Activated naive CD4-positive, alpha-beta T cell treated with anti-CD3 and anti-CD28 coated beads, Interleukin-2, amount 50 U/mL, for 72 hours (primary cell): ENCODE measurements around the gene TWF2. TPM values are rescaled to one million over a fixed set of nuclear protein-coding genes. Genes with fewer than 3 reads are reported as not detected.

Source experiments
- ATAC-seq, 2 donors: fragments of 150-1000 bp; cut with Tn5 transposase; 2 replicates each; pipeline ENCODE4 v1.10.0; 2021; ENCODE audit warnings: mild to moderate bottlenecking in 2 of 2, moderate library complexity in 2 of 2
- DNase-seq, 2 donors: peaks; one replicate each; pipeline ENCODE4 v3.0.0; 2021 to 2022; ENCODE audit warnings: low spot score in 2 of 2
- H3K27ac Mint-ChIP-seq, 2 donors: one replicate each; pipeline ENCODE4 v1.8.0; 2022; ENCODE audit warnings: mild to moderate bottlenecking in 2 of 2, mixed read lengths in 2 of 2
- H3K36me3 Mint-ChIP-seq, 2 donors: one replicate each; pipeline ENCODE4 v1.8.0; 2022; ENCODE audit warnings: mixed read lengths in 2 of 2
- H3K9me3 Mint-ChIP-seq, 2 donors: one replicate each; pipeline ENCODE4 v1.8.0; 2022; ENCODE audit warnings: mixed read lengths in 2 of 2
- total RNA-seq, 2 donors: library from RNA; stranded (reverse); gene quantifications; one replicate each; pipeline ENCODE4 v1.2.3, GENCODE V29; 2022

Gene TWF2
- total RNA-seq, 2 donors from 2014 or later = 75.8 to 139 TPM

DNA sequence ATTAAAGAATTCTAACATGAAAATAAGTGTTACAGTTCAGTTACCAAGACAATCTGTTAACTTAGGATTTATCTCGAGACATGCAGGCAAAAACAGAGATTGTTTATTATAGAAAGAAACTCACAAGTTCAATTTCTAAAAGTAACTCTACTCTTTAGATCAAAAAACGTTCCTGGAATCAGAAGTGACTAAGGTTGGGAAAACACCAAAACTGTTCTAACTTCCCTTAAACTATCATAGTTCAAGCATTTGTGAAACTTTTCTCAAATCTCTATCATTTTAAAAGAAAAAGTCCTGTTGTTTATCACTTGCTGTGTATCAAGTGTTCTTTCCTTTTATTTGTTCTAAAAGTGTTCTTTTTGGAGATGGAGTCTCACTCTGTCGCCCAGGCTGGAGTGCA, 30.8 kb upstream of the TWF2 start:
- Mint-ChIP-seq H3K9me3 (no peaks in the 10 kb centered on the region), H3K27ac (peak overlapping the region; percentile 91 to 97), H3K36me3 (peaks cover 31 to 82% of the 10 kb centered on the region in 2 donors)
- ATAC-seq = no peak
- DNase-seq = no peak

DNA sequence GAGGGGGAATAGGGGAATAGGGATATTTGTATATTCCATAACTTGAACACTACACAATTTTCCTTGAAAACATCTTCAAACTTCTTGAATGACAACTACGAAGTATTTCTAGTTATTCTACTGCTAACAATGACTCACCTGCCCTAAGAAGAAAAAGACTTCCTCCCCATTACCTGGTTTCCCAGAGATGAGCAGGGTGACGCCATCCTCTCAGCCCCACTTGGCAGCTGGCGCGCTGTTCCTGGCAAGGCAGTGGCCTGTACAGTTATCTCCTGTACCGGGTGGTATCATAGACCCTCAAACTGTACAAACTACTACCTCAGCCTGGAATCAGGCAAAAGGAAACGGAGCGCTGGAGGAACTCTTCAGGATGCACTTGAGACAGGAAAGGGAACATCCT, 29.1 kb upstream of the TWF2 start:
- no peaks in the 10 kb centered on the region for H3K9me3 Mint-ChIP-seq
- DNase-seq (peak in 1 of 2 donors; percentile 59), ATAC-seq (peak; percentile 80 to 83)
- H3K27ac Mint-ChIP-seq = peak overlapping the region; percentile 95 to 97
- H3K36me3 Mint-ChIP-seq = peaks cover 35 to 82% of the 10 kb centered on the region in 2 donors

DNA sequence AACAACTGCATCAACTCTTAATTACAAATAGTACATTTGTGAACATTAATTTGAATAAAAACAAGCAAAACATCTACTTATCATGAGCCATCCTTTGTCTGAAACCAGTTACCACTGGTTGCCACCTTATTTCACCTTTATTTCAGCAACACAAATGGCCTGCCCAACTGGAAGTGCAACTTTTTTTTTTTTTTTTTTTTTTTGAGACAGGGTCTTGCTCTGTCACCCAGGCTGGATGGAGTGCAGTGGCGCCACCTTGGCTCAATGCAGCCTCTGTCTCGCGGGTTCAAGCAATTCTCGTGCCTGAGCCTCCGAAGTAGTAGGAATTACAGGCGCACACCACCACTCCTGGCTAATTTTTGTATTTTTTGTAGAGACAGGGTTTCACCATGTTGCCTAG, 26.4 kb upstream of the TWF2 start:
- Mint-ChIP-seq H3K36me3 (peaks cover 39 to 84% of the 10 kb centered on the region in 2 donors), H3K27ac (peak overlapping the region in 1 of 2 donors; percentile 61), H3K9me3 (no peaks in the 10 kb centered on the region)
- ATAC-seq (no peak), DNase-seq (no peak)

DNA sequence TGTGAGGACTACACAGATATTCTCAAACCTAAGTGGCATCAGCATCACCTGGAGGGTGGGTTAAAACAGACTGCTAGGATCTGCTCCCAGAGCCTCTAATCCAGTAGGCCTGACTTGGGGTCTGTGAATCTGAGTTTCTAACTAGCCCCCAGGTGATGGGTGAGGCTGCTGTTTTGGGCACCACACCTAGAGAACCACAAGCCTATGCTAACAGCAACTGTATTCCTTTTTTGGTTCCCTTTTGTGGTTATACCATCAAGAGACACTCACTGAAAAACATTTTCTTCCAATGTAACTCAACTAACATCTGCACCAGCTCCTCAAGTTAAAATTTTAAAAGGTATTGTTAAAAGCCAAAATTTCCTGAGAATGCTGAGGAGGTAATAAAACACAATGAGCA, 23.5 kb upstream of the TWF2 start:
- DNase-seq (no peak), ATAC-seq (no peak)
- Mint-ChIP-seq H3K27ac (peak overlapping the region; percentile 68 to 79), H3K36me3 (peaks cover 48 to 92% of the 10 kb centered on the region in 2 donors), H3K9me3 (no peaks in the 10 kb centered on the region)

DNA sequence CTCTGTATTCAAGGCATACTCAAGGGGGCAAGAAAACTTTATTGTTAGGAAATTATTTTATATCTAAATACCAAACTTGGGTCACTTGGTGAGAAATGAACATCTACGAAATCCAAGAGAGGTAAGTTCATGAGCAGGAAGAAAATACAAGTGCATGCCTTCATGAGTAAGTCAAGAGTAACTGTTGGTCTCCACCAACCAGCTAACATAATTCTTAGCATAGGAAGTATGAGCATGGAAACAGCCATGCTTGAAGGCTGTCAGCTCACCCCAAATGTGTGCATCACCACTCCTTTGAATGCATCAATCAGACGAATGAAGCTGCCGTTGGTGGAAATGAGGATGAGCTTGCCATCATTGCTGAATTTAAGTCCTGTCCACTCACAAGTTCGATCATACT, 20.5 kb upstream of the TWF2 start:
- H3K27ac Mint-ChIP-seq = no peak overlapping the region
- DNase-seq (no peak), ATAC-seq (peak in 1 of 2 donors; percentile 13)
- no peaks in the 10 kb centered on the region for H3K9me3 Mint-ChIP-seq
- peaks cover 49 to 87% of the 10 kb centered on the region in 2 donors for H3K36me3 Mint-ChIP-seq

GRCh38 chr3:52259035-52259434, 20.1 kb upstream of the TWF2 start:
- no peaks in the 10 kb centered on the region for H3K9me3 Mint-ChIP-seq
- H3K36me3 Mint-ChIP-seq = peaks cover 45 to 83% of the 10 kb centered on the region in 2 donors
- ATAC-seq (peak in 1 of 2 donors; percentile 56), DNase-seq (no peak)
- peak overlapping the region in 1 of 2 donors; percentile 32 for H3K27ac Mint-ChIP-seq

GRCh38 chr3:52257911-52258310, 19.0 kb upstream of the TWF2 start:
- no peak for ATAC-seq
- peak overlapping the region; percentile 36 to 69 for H3K27ac Mint-ChIP-seq

GRCh38 chr3:52256622-52257021, 17.7 kb upstream of the TWF2 start:
- peaks cover 35 to 84% of the 10 kb centered on the region in 2 donors for H3K36me3 Mint-ChIP-seq

More at GRCh38 chr3:52257911-52258310, 19.0 kb upstream of the TWF2 start:
- Mint-ChIP-seq H3K9me3 (no peaks in the 10 kb centered on the region), H3K36me3 (peaks cover 38 to 81% of the 10 kb centered on the region in 2 donors)
- no peak for DNase-seq

DNA sequence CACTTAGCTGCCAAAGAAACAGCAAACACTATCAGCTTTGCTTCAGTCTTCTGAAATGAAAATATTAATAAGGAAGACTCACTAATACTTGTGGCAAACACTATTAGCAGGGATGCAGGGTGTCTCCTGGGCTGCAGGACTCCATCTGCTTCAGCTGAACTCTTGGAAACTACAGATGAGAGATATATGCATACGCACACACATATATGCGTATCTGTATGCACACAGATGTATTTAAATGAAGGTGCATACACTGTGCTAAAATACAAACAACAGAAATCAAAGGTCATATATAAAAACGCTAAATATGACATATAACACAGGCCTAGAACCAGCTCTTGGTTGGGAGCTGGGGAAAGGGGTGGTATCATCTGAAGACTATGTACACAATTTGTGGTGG, 17.2 kb upstream of the TWF2 start:
- ATAC-seq = no peak
- DNase-seq = no peak
- H3K9me3 Mint-ChIP-seq = no peaks in the 10 kb centered on the region
- H3K27ac Mint-ChIP-seq = no peak overlapping the region
- H3K36me3 Mint-ChIP-seq = peaks cover 35 to 79% of the 10 kb centered on the region in 2 donors

More at GRCh38 chr3:52256622-52257021, 17.7 kb upstream of the TWF2 start:
- H3K27ac Mint-ChIP-seq = peak overlapping the region; percentile 69 to 89
- DNase-seq = no peak
- no peak for ATAC-seq
- H3K9me3 Mint-ChIP-seq = no peaks in the 10 kb centered on the region

- H3K36me3 Mint-ChIP-seq = peaks cover 29 to 64% of the 10 kb centered on the region in 2 donors
- ATAC-seq (no peak), DNase-seq (no peak)
- H3K9me3 Mint-ChIP-seq = no peaks in the 10 kb centered on the region
- peak overlapping the region; percentile 91 to 99 for H3K27ac Mint-ChIP-seq
These were observed 15.7 kb upstream of the TWF2 start for GRCh38 chr3:52254608-52255007.

GRCh38 chr3:52253314-52254304, 14.7 kb upstream of the TWF2 start:
- peak; percentile 90 to 94 for ATAC-seq
- no peaks in the 10 kb centered on the region for H3K9me3 Mint-ChIP-seq
- peaks cover 22 to 59% of the 10 kb centered on the region in 2 donors for H3K36me3 Mint-ChIP-seq
- DNase-seq = peak; percentile 69 to 87
- H3K27ac Mint-ChIP-seq = peak overlapping the region; percentile 91 to 99

DNA sequence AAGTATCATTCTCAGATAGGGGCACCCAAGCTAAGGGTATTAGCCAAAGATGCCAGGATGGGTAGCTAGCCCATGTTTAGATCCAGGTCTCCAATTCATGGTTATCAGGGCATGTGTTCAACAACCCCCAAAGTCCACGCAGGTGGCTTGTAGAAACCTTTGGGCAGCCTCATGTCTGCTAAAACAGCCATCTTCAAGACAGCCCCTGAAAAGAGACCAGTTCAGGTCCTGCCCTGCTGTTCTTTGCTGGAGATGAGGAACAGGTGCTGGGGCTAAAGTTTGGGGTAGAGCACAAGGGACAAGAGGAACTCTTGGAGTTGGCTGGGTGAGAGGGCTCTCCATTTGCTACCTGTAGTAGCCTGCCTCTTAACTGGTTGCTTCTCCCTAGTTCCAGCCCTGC, 11.2 kb upstream of the TWF2 start:
- H3K9me3 Mint-ChIP-seq = no peaks in the 10 kb centered on the region
- peak overlapping the region; percentile 76 to 86 for H3K27ac Mint-ChIP-seq
- ATAC-seq = no peak
- H3K36me3 Mint-ChIP-seq = peaks cover 15 to 51% of the 10 kb centered on the region in 2 donors
- DNase-seq = no peak

DNA sequence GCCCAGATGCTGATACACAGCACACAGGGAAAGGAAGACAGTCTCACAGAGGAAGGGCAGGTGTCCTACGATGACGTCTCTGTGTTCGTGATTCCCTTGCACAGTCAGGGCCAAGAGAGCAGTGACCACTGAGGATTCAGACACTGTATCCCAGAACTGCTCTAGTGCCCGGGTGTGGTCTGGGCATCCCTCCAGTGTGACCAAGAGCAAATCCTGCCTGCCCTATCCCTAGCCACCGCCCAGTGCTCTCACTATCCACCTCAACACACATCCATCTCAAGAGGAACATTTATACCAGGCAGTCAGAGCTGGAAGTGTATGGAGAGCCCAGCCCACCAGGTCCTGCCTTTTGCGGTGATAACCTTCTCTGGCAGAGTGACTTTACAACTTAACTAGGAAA, 10.7 kb upstream of the TWF2 start:
- ATAC-seq (no peak), DNase-seq (no peak)
- H3K36me3 Mint-ChIP-seq = peaks cover 15 to 49% of the 10 kb centered on the region in 2 donors
- peak overlapping the region; percentile 76 to 86 for H3K27ac Mint-ChIP-seq
- H3K9me3 Mint-ChIP-seq = no peaks in the 10 kb centered on the region

- Mint-ChIP-seq H3K36me3 (peaks cover 15 to 53% of the 10 kb centered on the region in 2 donors), H3K27ac (peak overlapping the region; percentile 76 to 86), H3K9me3 (no peaks in the 10 kb centered on the region)
- ATAC-seq = no peak
- DNase-seq = no peak
These were observed 10.0 kb upstream of the TWF2 start for GRCh38 chr3:52248816-52249547.

- no peak for DNase-seq
- Mint-ChIP-seq H3K27ac (peak overlapping the region; percentile 76 to 86), H3K9me3 (no peaks in the 10 kb centered on the region), H3K36me3 (peaks cover 13 to 53% of the 10 kb centered on the region in 2 donors)
- no peak for ATAC-seq
These were observed 9.2 kb upstream of the TWF2 start for GRCh38 chr3:52248165-52248541.

DNA sequence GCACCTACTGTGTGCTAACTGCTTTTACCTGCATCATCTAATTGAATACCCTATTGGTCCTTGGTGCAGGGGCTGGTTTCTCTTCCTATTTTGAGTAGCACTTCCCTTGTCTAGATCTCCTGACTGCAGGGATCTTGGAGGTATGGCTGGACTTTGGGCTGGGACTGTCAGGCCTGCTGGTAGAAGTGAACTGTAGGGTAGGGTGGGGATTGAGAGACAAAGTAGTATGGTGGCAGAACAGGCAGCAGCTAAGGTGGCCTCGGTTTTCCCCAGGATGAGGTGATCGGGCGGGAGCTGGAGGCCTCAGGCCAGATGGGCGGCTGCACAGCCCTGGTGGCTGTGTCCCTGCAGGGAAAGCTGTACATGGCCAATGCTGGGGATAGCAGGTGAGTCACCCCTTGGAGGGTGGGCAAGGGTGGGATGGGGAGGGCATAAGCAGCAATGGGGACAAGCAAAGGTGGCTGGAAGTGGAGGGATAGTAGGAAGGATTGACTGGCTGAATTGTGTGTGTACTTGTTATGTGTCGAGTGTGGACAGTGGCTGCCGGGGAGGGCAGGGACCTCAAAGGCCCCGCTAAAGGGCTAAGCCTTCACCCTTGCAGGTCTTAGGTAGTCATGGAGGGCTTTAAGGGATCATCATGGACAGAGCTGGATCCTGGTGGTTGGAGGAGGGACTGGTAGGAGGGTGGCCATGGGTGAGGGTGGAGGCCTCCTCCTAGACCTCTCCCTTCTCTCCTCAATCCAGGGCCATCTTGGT, 8.6 kb upstream of the TWF2 start:
- H3K9me3 Mint-ChIP-seq = no peaks in the 10 kb centered on the region
- DNase-seq (no peak), ATAC-seq (no peak)
- peaks cover 10 to 50% of the 10 kb centered on the region in 2 donors for H3K36me3 Mint-ChIP-seq
- peak overlapping the region; percentile 86 to 97 for H3K27ac Mint-ChIP-seq
